Keratinocyte (primary cell): ENCODE measurements around the gene DOP1A. TPM values are rescaled to one million over a fixed set of nuclear protein-coding genes. Genes with fewer than 3 reads are reported as not detected.

ENCODE experiments used
- DNase-seq: peaks from one replicate; pipeline ENCODE4 v3.0.0-alpha.2; 2011; ENCODE audit warnings: low read depth, missing footprints, low spot score
- FAIRE-seq: peaks from 2 replicates; lab custom pipeline; 2011; peaks lifted over from hg19 to GRCh38; lab: Jason Lieb, UNC
- H2AFZ ChIP-seq: 2 replicates; pipeline ENCODE4 v1.6.0; 2012; ENCODE audit warnings: low read length, control low read depth, inconsistent platforms; ENCODE audit not compliant: control insufficient read depth
- H3K27ac ChIP-seq: 2 replicates; pipeline ENCODE4 v1.5.1; 2011; ENCODE audit warnings: low read length; ENCODE audit not compliant: control insufficient read depth, insufficient read depth
- H3K27me3 ChIP-seq: 3 replicates; pipeline ENCODE4 v1.6.0; 2011; ENCODE audit warnings: low read length; ENCODE audit not compliant: control insufficient read depth, insufficient read depth; ENCODE audit errors: extremely low read depth
- H3K36me3 ChIP-seq, 2 experiments: 2 replicates in 1 of 2; 3 replicates in 1 of 2; pipeline ENCODE4 v1.5.1; 2011; ENCODE audit warnings: low read length in 2 of 2, mild to moderate bottlenecking in 1 of 2; ENCODE audit not compliant: control insufficient read depth in 2 of 2, insufficient read depth in 2 of 2; ENCODE audit errors: extremely low read depth in 1 of 2
- H3K4me1 ChIP-seq: 3 replicates; pipeline ENCODE4 v1.5.1; 2011; ENCODE audit warnings: low read length; ENCODE audit not compliant: control insufficient read depth, insufficient read depth; ENCODE audit errors: extremely low read depth
- H3K4me2 ChIP-seq: 3 replicates; pipeline ENCODE4 v1.6.0; 2011; ENCODE audit warnings: low read depth, low read length; ENCODE audit not compliant: control insufficient read depth, insufficient read depth; ENCODE audit errors: extremely low read depth
- H3K4me3 ChIP-seq, 3 experiments: fragments of 200-600 bp in 1 of 3; sonication (generic) in 1 of 3; 2 replicates in 2 of 3; 3 replicates in 1 of 3; pipeline ENCODE4 v1.5.1; 2011 to 2016; ENCODE audit warnings: low read length in 3 of 3, mild to moderate bottlenecking in 3 of 3, control low read depth in 2 of 3, inconsistent platforms in 1 of 3, low read depth in 1 of 3, mixed read lengths in 1 of 3, mixed run types in 1 of 3, moderate library complexity in 1 of 3; ENCODE audit not compliant: control insufficient read depth in 2 of 3, insufficient read depth in 2 of 3; ENCODE audit errors: extremely low read depth in 1 of 3
- H3K79me2 ChIP-seq: 2 replicates; pipeline ENCODE4 v1.6.0; 2012; ENCODE audit warnings: low read length; ENCODE audit not compliant: control insufficient read depth, insufficient read depth
- H3K9ac ChIP-seq: 3 replicates; pipeline ENCODE4 v1.6.0; 2011; ENCODE audit warnings: low read length; ENCODE audit not compliant: control insufficient read depth, insufficient read depth; ENCODE audit errors: extremely low read depth
- H3K9me1 ChIP-seq: 3 replicates; pipeline ENCODE4 v1.6.0; 2011; ENCODE audit warnings: low read length; ENCODE audit not compliant: control insufficient read depth, insufficient read depth; ENCODE audit errors: extremely low read depth
- H3K9me3 ChIP-seq: 2 replicates; pipeline ENCODE4 v1.5.1; 2012; ENCODE audit warnings: low read depth, low read length; ENCODE audit not compliant: control insufficient read depth
- H4K20me1 ChIP-seq: 3 replicates; pipeline ENCODE4 v1.6.0; 2011; ENCODE audit warnings: low read length; ENCODE audit not compliant: control insufficient read depth, insufficient read depth; ENCODE audit errors: extremely low read depth
- EZH2 ChIP-seq: IDR thresholded peaks from one replicate; pipeline ENCODE4 v1.6.1; 2012; ENCODE audit warnings: inconsistent platforms, mild to moderate bottlenecking, low read length, moderate library complexity
- dilution Hi-C: fragments of 300-500 bp; cut with MboI; formaldehyde crosslinking; loops from one replicate; pipeline ENCODE4 v1.7.0; 2020; ENCODE audit warnings: low sequenced_read_pairs; ENCODE audit not compliant: extremely low pct_ligation_motif_present
- polyA plus RNA-seq, 5 experiments: library from polyadenylated mRNA; depleted of rRNA in 3 of 5; stranded (reverse) in 3 of 5; stranded (forward) in 1 of 5; unstranded in 1 of 5; fragments of >200 nt; gene quantifications; 1 replicate in 1 of 5; 2 replicates in 3 of 5; 3 replicates in 1 of 5; pipeline versions ENCODE4 v1.2.1 to v1.2.3, GENCODE V29; 2011 to 2012; ENCODE audit warnings: missing spikeins in 2 of 5, low read depth in 1 of 5, low replicate concordance in 1 of 5
- TF ChIP-seq, protein P1 (sequence below), 3 experiments: IDR thresholded peaks in 1 of 3; conservative IDR thresholded peaks in 1 of 3; optimal IDR thresholded peaks in 1 of 3; 2 replicates in 2 of 3; 3 replicates in 1 of 3; pipeline versions ENCODE3 to v1.5.1; 2011; ENCODE audit warnings: low read length in 3 of 3, mild to moderate bottlenecking in 3 of 3, moderate library complexity in 2 of 3, control low read depth in 1 of 3, inconsistent platforms in 1 of 3; ENCODE audit not compliant: insufficient read depth in 2 of 3; ENCODE audit errors: extremely low read depth in 1 of 3

DOP1A gene
- polyA plus RNA-seq, 1 donor (not counting 4 experiments of a cell fraction or from before 2014, with no cell fraction given), result 14.1 TPM

- H3K4me3 ChIP-seq, result peak overlapping the region in 2 of 3 experiments; percentile 15 to 19
- H3K79me2 ChIP-seq, result peaks cover 41% of the 10 kb centered on the region
- H3K27ac ChIP-seq, result peak overlapping the region; percentile 93
- no peaks in the 10 kb centered on the region for H3K9me1 ChIP-seq
- dilution Hi-C loops, result no loop called here
- peak overlapping the region; percentile 85 for H3K9ac ChIP-seq
- no peak overlapping the region for H2AFZ ChIP-seq
- peaks cover 42% of the 10 kb centered on the region for H3K4me1 ChIP-seq
- no peaks in the 10 kb centered on the region for H3K36me3 ChIP-seq
- no peak for FAIRE-seq
- TF ChIP-seq, protein P1, sequence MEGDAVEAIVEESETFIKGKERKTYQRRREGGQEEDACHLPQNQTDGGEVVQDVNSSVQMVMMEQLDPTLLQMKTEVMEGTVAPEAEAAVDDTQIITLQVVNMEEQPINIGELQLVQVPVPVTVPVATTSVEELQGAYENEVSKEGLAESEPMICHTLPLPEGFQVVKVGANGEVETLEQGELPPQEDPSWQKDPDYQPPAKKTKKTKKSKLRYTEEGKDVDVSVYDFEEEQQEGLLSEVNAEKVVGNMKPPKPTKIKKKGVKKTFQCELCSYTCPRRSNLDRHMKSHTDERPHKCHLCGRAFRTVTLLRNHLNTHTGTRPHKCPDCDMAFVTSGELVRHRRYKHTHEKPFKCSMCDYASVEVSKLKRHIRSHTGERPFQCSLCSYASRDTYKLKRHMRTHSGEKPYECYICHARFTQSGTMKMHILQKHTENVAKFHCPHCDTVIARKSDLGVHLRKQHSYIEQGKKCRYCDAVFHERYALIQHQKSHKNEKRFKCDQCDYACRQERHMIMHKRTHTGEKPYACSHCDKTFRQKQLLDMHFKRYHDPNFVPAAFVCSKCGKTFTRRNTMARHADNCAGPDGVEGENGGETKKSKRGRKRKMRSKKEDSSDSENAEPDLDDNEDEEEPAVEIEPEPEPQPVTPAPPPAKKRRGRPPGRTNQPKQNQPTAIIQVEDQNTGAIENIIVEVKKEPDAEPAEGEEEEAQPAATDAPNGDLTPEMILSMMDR (optimal IDR thresholded peaks at IDR 0.05 in 1 of 3, IDR thresholded peaks at IDR 0.05 in 1 of 3, conservative IDR thresholded peaks at IDR 0.05 in 1 of 3; ENCODE audit: extremely low read depth in 1 of 3, insufficient read depth in 2 of 3, low read length in 3 of 3), result no peak
- no peak for TF ChIP-seq EZH2
- H4K20me1 ChIP-seq, result no peaks in the 10 kb centered on the region
- H3K4me2 ChIP-seq, result peak overlapping the region; percentile 96
- no peak for DNase-seq
- H3K27me3 ChIP-seq, result no peaks in the 10 kb centered on the region
- no peaks in the 10 kb centered on the region for H3K9me3 ChIP-seq
Measured at GRCh38 chr6:83069633-83070032, 2.2 kb downstream of the DOP1A start.

- peaks cover 42% of the 10 kb centered on the region for H3K79me2 ChIP-seq
- DNase-seq (no peak), FAIRE-seq (peak; percentile 69)
- H3K36me3 ChIP-seq, result no peaks in the 10 kb centered on the region
- H3K4me1 ChIP-seq, result peaks cover 40% of the 10 kb centered on the region
- H4K20me1 ChIP-seq, result no peaks in the 10 kb centered on the region
- H3K27me3 ChIP-seq, result no peaks in the 10 kb centered on the region
- H3K9me3 ChIP-seq, result no peaks in the 10 kb centered on the region
- peak overlapping the region; percentile 96 for H3K4me2 ChIP-seq
- no peaks in the 10 kb centered on the region for H3K9me1 ChIP-seq
- peak overlapping the region in 2 of 3 experiments; percentile 1 to 3 for H3K4me3 ChIP-seq
- H3K27ac ChIP-seq, result peak overlapping the region; percentile 93
- dilution Hi-C loops, result no loop called here
- no peak for TF ChIP-seq EZH2
- TF ChIP-seq, protein P1 (optimal IDR thresholded peaks at IDR 0.05 in 1 of 3, IDR thresholded peaks at IDR 0.05 in 1 of 3, conservative IDR thresholded peaks at IDR 0.05 in 1 of 3; ENCODE audit: extremely low read depth in 1 of 3, insufficient read depth in 2 of 3, low read length in 3 of 3), result no peak
- peak overlapping the region; percentile 56 for H3K9ac ChIP-seq
- H2AFZ ChIP-seq, result peak overlapping the region; percentile 72
Measured at GRCh38 chr6:83071023-83071422, 3.6 kb downstream of the DOP1A start.
